GM21619 (cell line): Measurements from ENCODE around the gene SRRM1.
"Not testable (repeated sequence)": the region's sequence is repeated elsewhere in the genome, so short reads cannot be mapped to it uniquely, and the experiment has no call there.

Source experiments
- ATAC-seq: cut with Tn5 transposase; IDR thresholded peaks from one replicate; pipeline ENCODE4 v1.9.1; 2021; ENCODE audit not compliant: unreplicated experiment

The SRRM1 gene

GRCh38 chr1:24641646-24642151 lies 1.4 kb upstream of the SRRM1 start:
- ATAC-seq: no peak

DNA sequence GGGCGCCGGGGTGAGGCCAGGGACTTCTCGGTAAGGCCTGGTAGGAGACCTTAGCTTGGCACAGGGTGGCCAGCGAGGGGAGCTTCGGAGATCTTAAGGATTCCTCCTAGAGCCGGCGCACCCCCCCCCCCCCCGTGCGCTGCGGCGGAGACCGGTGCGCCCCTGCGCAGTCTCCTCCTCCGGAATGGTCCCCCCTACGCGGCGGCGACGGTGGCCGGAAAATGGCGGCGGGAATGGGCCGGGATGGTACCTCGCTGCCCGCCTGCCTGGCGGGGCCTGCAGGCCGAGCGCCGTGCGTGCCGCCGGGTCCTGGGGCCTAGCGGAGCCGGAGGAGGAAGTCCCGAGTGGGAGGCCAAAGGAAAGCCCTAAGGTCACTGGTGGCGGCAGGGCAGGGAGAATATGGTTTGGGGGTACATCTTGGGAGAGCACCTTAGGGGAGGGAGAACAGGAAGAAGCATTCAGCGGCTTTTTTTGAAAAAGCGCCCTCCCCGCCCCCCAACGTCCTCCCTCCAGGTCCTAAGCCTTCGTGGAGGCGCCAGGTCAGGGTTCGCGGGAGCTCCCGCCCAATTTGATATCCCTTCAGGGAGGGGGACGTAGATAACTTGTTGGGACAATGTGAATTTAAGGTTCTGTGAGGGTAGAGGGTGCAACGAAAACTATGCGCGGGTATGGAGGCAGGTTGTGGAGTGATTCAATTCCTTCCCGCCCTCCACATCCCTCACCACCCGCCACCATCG lies 429 bp downstream of the SRRM1 start:
- ATAC-seq: peak; percentile 21

GRCh38 chr1:24644100-24644384 lies 940 bp downstream of the SRRM1 start:
- no peak for ATAC-seq

- ATAC-seq: no peak
Observed at GRCh38 chr1:24648919-24649318, 5.8 kb downstream of the SRRM1 start.

GRCh38 chr1:24652382-24652781 lies 9.3 kb downstream of the SRRM1 start:
- no peak for ATAC-seq

DNA sequence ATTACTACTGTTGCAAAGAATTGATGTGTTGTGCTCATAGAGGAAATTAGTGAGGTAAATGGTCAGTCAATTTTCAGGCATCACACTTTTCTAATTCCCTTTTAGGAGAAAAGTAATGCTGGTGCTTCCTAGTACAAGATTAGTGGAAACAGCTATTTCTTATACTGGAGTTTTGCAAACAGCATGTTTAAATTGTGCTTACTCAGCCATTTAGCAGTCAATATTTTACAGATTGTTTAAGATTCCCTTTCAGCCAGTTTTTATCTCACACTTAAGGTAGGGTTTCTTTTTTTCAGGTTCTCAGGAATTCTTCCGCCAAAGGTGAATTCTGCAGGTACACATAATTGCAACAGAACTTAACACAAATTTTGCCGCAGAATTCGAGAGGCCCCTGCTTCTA lies 10.9 kb downstream of the SRRM1 start:
- no peak for ATAC-seq

- no peak for ATAC-seq
Observed at GRCh38 chr1:24656046-24656445, 12.9 kb downstream of the SRRM1 start.

DNA sequence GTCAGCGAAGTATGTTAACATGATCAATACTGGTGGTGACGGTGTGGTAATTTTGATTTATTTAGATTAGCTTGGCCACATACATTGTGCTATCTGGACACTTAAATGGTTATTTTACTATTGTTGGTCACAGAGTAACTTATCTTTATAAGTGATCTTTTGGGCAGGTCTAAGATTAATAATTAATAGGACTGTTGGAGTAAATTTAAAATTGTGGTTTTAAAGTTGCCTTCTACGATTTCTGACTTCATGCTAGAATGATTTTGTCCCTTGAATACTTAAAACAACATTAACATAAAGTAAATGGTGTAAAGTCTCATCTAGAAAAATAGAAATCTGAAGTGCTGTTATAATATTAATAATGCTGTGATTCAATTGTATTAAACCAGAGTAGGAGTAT lies 14.7 kb downstream of the SRRM1 start:
- no peak for ATAC-seq

GRCh38 chr1:24659166-24659904 lies 16.2 kb downstream of the SRRM1 start:
- no peak for ATAC-seq

GRCh38 chr1:24659993-24660665 lies 17.0 kb downstream of the SRRM1 start:
- ATAC-seq: no peak

DNA sequence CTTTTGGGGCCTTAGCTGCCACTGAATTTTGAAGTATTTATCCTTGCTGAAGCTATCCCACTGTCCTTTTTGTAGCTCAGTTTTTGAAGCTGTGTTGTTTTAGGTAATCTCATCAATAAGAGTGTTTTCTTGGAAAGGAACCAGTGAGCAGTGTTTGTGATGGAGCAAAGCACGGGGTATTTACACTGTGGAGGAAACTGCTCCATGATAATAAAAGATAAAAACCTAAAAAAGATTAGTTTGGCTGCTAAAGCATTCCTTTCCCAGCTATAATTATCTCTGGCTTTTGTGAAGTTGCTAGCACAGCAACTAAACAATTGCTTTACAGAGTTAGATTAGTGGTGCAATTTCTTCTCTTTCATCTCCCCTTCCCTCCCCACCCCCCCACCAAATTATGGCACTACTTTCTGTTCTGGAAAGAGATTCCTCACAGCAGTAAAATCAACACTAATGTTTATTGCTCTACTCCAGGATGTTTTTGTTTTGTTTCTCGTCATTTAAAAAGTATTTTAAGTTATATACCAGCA lies 21.5 kb downstream of the SRRM1 start:
- no peak for ATAC-seq

GRCh38 chr1:24666794-24667193 lies 23.7 kb downstream of the SRRM1 start:
- ATAC-seq: no peak

DNA sequence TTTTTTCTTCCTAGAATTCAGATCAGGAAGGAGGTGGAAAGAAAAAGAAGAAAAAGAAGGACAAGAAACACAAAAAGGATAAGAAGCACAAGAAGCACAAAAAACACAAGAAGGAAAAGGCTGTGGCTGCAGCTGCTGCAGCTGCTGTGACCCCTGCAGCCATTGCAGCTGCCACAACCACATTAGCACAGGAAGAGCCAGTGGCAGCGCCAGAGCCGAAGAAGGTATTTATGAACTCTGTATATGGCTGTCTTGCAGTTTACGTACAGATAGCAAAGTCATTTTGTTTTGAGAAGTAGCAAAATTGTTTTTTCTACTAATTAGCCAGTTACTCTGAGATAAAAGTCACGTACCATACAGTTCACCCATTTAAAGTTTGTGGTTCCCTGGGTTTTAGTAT lies 28.3 kb downstream of the SRRM1 start:
- not testable (repeated sequence) for ATAC-seq

DNA sequence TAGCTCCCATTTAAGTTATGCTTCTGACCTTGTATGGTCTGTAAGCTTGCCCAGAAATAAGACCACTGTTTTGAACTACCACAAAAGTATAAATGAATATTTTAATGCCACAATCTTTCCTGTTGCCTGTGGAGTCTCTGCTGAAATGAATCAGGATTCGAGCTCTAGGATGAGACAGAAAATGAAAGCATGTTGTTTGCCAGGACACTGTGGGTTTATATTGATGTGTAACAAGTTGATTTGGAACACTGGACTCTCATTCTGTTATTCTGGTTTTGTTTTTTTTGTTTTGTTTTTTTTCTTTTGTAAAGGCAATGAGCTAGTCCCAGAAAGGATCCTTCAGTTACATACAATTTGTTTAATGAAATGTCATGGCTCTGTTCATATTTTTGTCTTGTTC lies 29.6 kb downstream of the SRRM1 start:
- ATAC-seq: not testable (repeated sequence)

DNA sequence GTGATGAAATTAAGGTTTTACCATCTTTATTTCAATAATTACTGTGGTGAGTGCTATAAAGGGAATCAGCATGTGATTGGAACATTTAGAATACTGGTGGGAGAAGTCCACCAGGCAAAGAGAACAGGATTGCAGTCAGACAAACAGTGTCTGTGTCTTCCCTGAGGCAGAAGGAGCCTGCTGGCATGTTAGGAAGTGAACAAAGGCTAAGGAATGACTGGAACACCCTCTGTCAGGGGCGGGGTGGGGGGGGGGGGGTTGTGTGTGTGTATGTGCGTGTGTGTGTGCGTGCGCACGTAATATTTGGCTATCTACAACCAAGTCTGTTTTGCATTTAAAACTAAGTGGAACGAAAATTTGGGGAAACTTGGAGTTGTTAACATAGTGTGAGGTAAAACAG lies 30.2 kb downstream of the SRRM1 start:
- ATAC-seq: no peak

DNA sequence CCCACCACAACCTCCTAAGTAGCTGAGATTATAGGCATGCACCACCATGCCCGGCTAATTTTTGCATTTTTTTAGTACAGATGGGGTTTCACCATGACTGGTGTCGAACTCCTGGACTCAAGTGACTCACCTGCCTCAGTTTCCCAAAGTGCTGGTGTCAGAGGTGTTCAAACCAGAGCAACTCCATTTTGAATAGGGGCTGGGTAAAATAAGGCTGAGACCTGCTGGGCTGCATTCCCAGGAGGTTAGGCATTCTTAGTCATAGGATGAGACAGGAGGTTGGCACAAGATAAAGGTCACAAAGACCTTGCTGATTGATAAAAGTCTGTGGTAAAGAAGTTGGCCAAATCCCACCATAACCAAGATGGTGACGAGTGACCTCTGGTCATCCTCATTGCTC lies 35.3 kb downstream of the SRRM1 start:
- not testable (repeated sequence) for ATAC-seq

DNA sequence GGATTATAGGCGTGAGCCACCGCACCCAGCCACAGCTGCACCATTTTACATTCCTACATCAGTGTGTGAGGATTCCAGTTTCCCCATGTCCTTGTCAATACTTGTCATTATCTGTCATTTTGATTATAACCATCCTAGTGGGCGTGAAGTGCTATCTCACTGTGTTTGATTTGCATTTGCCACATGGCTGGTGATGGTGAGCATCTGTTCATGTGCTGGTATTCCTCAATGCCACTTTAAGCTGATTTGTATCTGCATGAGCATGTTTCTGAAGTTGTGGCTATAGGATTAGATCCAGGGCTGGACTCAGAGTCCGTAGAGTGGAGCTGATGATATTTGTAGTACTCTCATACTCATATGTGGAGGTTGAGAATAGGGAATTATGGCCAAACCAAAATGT lies 36.6 kb downstream of the SRRM1 start:
- ATAC-seq: no peak

GRCh38 chr1:24683713-24684162 lies 40.6 kb downstream of the SRRM1 start:
- ATAC-seq: no peak

DNA sequence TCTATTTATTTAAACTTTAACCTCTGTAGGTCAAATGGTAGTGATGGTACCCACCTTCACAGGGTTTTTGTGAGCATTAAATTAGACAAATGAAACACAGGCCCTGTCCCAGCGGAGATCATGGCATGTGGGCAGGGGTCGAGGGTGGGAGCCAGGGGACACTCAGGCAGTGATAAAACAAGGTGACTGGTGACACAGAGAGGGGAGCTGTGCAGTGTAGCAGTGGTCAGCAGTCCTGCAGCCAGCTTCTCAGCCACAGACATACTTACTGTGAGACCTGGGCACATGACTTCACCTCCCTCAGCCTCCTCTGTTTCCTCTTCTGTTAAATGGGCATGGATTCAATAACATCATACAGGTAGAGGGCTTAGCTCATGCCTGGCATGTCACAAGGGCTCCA lies 44.9 kb downstream of the SRRM1 start:
- no peak for ATAC-seq

GRCh38 chr1:24688621-24689195 lies 45.6 kb downstream of the SRRM1 start:
- no peak for ATAC-seq

DNA sequence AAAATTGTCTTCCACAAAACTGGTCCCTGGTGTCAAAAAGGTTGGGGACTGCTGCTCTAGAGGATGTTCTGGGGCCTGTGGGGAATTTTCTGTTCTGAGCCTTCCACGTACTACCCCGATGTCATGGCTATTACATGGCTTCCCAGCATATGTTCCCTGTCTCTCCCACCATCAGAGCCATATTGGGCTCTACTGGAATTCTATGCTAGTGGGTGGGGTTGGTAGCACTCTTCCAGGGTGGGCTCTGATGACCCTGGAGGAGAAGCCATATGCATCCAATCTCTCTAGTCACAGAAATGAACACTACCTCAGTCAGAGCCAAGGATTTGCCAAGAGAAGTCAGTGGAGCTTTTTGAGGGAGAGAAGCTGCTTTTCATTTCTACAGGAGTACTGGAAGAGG lies 47.9 kb downstream of the SRRM1 start:
- no peak for ATAC-seq
